ENCODE results near the gene OR6A2.

GRCh38 chr11:6746626-6747025 lies 52.9 kb downstream of the OR6A2 start:
- no peak for TF ChIP-seq GATA2 (IDR thresholded peaks at IDR 0.05; ENCODE audit: low read depth, low read length)
- TF ChIP-seq GATA3 (IDR thresholded peaks at IDR 0.05; ENCODE audit: low read depth, low read length): no peak
